Pulmonary artery endothelial cell (primary cell): Measurements from ENCODE around the gene MAPKAPK3. TPM values are rescaled to one million over a fixed set of nuclear protein-coding genes. Genes with fewer than 3 reads are reported as not detected.

Experiments used
- DNase-seq: peaks from one replicate; pipeline ENCODE4 v3.0.0-alpha.2; 2011; ENCODE audit warnings: low read depth, low spot score
- total RNA-seq: library from RNA; depleted of rRNA; stranded (reverse); fragments of >200 nt; gene quantifications from 2 replicates; pipeline ENCODE4 v1.2.3, GENCODE V29; 2014

Gene MAPKAPK3
- total RNA-seq, 1 donor from 2014 or later, result 32.4 TPM

GRCh38 chr3:50608278-50608677 lies 8.7 kb upstream of the MAPKAPK3 start:
- DNase-seq, result no peak

GRCh38 chr3:50609071-50609762 lies 7.7 kb upstream of the MAPKAPK3 start:
- no peak for DNase-seq

- DNase-seq, result no peak
Measured at GRCh38 chr3:50609763-50610085, 7.2 kb upstream of the MAPKAPK3 start.

GRCh38 chr3:50610181-50610971 lies 6.6 kb upstream of the MAPKAPK3 start:
- DNase-seq, result no peak

- DNase-seq, result no peak
Measured at GRCh38 chr3:50610992-50611463, 5.9 kb upstream of the MAPKAPK3 start.

- peak; percentile 74 for DNase-seq
Measured at GRCh38 chr3:50611464-50612233, 5.3 kb upstream of the MAPKAPK3 start, which contains the start of gene CISH. Gene CISH (minus strand): TSS chr3:50611774. CDS start chr3:50611650, 124 bp downstream.

- no peak for DNase-seq
Measured at GRCh38 chr3:50612234-50612882, 4.6 kb upstream of the MAPKAPK3 start.

- no peak for DNase-seq
Measured at GRCh38 chr3:50612970-50613846, 3.7 kb upstream of the MAPKAPK3 start.

- no peak for DNase-seq
Measured at GRCh38 chr3:50615190-50615589, 1.8 kb upstream of the MAPKAPK3 start.

GRCh38 chr3:50616003-50616769 lies 765 bp upstream of the MAPKAPK3 start:
- DNase-seq, result peak; percentile 24

GRCh38 chr3:50616770-50617095 lies 218 bp upstream of the MAPKAPK3 start:
- DNase-seq, result no peak

GRCh38 chr3:50617911-50618481 lies 1.0 kb downstream of the MAPKAPK3 start:
- DNase-seq, result no peak

- DNase-seq, result no peak
Measured at GRCh38 chr3:50620420-50620819, 3.5 kb downstream of the MAPKAPK3 start.

- DNase-seq, result no peak
Measured at GRCh38 chr3:50620820-50621219, 3.9 kb downstream of the MAPKAPK3 start.

- no peak for DNase-seq
Measured at GRCh38 chr3:50622881-50623280, 5.9 kb downstream of the MAPKAPK3 start.

GRCh38 chr3:50623840-50624474 lies 7.0 kb downstream of the MAPKAPK3 start:
- no peak for DNase-seq

- no peak for DNase-seq
Measured at GRCh38 chr3:50624634-50625033, 7.7 kb downstream of the MAPKAPK3 start.

- no peak for DNase-seq
Measured at GRCh38 chr3:50625231-50626182, 8.6 kb downstream of the MAPKAPK3 start.
